Omental fat pad (tissue), 4 donors: ENCODE data around the gene CISH. TPM values are rescaled to one million over a fixed set of nuclear protein-coding genes. Genes with fewer than 3 reads are reported as not detected.

Experiments
- ATAC-seq: fragments of 150-250 bp; one replicate; pipeline ENCODE4 v1.9.1; 2016; ENCODE audit warnings: mild to moderate bottlenecking, moderate library complexity; ENCODE audit not compliant: low FRiP score
- DNase-seq: peaks from one replicate; pipeline ENCODE4 v3.0.0-alpha.2; 2019; ENCODE audit warnings: low spot score
- total RNA-seq, 4 donors: library from RNA; depleted of rRNA; stranded (reverse); fragments of >200 nt; gene quantifications; one replicate each; pipeline ENCODE4 v1.1.0, GENCODE V29; 2016
- TF ChIP-seq, protein P1 (sequence below), 3 donors: fragments of 450-650 bp; IDR thresholded peaks; one replicate each; pipeline ENCODE4 v1.5.1; 2016 to 2017; ENCODE audit warnings: antibody characterized with exemption in 3 of 3, mild to moderate bottlenecking in 3 of 3, moderate library complexity in 2 of 3

The CISH gene
- total RNA-seq, 4 donors from 2014 or later: 10.4 to 27.9 (median 17.9) TPM

DNA sequence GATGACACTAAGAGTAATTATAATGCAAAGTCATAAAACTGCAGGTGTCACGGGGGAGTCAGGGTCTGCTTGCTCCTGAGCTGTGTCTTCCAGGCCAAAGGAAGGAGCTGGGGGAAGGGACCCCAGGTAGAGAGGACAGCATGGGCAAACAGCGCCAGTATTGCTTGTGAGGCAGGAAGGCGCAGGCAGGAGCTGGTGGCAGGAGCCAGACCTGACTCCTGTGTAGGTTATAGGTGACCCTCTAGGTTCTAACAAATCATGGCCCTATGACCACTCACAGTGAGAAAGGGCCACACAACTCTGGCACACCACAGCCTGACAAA is 1.9 kb downstream of the CISH start:
- ATAC-seq (no peak), DNase-seq (no peak)
- TF ChIP-seq, protein P1, sequence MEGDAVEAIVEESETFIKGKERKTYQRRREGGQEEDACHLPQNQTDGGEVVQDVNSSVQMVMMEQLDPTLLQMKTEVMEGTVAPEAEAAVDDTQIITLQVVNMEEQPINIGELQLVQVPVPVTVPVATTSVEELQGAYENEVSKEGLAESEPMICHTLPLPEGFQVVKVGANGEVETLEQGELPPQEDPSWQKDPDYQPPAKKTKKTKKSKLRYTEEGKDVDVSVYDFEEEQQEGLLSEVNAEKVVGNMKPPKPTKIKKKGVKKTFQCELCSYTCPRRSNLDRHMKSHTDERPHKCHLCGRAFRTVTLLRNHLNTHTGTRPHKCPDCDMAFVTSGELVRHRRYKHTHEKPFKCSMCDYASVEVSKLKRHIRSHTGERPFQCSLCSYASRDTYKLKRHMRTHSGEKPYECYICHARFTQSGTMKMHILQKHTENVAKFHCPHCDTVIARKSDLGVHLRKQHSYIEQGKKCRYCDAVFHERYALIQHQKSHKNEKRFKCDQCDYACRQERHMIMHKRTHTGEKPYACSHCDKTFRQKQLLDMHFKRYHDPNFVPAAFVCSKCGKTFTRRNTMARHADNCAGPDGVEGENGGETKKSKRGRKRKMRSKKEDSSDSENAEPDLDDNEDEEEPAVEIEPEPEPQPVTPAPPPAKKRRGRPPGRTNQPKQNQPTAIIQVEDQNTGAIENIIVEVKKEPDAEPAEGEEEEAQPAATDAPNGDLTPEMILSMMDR (IDR thresholded peaks at IDR 0.05): no peak

- ATAC-seq (no peak), DNase-seq (no peak)
- TF ChIP-seq, protein P1 (IDR thresholded peaks at IDR 0.05): no peak
These were observed 2.4 kb downstream of the CISH start for GRCh38 chr3:50609071-50609762.

DNA sequence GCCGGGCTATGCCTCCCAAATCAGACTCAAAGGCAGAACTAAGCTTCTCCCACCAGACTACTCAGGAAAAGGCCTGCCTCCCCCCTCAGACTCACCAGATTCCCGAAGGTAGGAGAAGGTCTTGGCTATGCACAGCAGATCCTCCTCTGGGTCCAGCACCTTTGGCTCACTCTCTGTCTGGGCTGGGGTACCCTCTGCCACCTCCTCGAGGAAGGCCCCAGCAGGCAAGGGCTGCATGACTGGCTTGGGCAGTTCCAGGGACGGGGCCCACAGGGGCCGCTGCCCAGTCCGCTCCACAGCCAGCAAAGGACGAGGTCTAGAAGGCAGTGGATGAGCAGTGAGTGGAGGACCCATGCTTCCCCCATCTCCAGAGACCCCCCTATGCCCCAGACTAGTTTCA is 3.3 kb downstream of the CISH start:
- no peak for DNase-seq
- ATAC-seq: no peak
- TF ChIP-seq, protein P1 (IDR thresholded peaks at IDR 0.05): no peak

DNA sequence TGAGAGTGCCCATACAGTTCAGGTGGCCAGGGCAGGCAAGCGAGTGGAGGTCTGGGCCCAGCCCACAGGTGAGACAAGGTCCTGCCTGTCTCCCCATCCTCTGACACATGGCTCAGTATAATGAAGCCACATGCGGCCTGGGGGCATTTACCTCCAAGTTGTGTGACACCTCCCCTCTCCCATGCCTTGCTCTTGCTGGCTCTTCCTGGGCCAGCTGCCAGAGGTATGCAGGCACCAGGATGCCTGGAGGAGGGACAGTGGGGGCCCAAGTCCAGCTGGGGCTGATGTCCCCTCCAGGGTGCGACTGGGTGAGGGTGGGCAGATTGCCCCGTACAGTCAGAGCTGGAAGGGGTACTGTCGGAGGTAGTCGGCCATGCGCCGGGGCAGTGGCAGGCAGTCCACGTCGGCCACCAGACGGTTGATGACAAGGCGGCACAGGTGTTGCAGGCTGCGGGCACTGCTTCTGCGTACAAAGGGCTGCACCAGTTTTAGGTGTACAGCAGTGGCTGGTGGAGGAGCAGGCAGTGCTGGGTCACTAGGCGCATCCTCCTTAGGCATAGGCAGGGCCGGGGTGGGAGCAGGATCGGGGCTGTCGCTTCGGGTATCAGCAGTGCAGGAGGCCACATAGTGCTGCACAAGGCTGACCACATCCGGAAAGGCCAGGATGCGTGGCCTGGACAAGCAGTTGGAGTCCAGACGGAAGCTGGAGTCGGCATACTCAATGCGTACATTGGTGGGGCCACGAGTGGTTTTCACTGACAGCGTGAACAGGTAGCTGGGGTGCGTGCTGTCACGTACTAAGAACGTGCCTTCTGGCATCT is 4.1 kb downstream of the CISH start:
- TF ChIP-seq, protein P1 (IDR thresholded peaks at IDR 0.05): no peak
- DNase-seq (no peak), ATAC-seq (no peak)

DNA sequence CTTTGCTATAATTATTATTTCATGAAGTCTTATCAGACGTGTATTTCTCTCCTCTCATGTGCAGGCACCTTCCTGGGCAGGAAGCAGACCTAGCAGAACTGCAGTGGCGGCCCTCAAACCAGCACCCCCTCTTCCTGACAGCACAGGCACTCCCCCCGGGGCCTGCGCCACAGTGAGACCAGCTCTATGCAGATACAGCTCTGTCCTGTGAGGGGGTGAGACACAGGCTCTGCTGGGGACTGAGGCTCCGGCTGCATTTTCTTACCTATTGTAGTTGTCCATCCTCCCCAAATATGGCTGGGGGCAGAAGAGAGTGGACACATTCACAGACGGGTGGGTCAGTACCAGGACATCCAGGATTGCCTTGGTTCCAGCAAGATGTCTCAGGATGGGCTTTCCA is 5.0 kb downstream of the CISH start:
- ATAC-seq (no peak), DNase-seq (no peak)
- TF ChIP-seq, protein P1 (IDR thresholded peaks at IDR 0.05): no peak

DNA sequence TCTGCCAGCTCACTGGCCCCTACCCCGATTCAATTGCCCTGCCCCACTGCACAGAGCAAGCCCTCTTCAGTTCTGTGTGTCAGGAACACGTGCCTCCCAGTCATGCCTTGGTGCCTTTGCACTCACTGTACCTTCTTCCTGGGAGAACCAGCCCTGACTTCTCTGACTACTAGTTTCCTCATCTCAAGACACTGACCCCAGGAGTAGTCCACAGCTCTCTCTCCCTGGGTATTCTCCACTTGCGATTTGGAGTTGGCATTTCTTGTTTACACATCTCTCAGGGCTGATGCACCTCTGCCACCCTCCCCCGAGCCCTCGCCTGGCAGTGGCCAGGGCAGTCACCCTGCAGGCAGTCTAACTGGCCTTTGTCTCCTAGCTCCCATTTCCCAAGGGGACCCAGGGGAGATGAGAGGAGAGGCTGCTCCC is 5.7 kb downstream of the CISH start:
- TF ChIP-seq, protein P1 (IDR thresholded peaks at IDR 0.05): no peak
- no peak for DNase-seq
- no peak for ATAC-seq
